ENCODE measurements around the gene DENND1B.
A peak's percentile ranks its signal among the peaks of the same experiment; 100 is the strongest.
"Not testable (repeated sequence)": the region's sequence is repeated elsewhere in the genome, so short reads cannot be mapped to it uniquely, and the experiment has no call there.

DENND1B gene

DNA sequence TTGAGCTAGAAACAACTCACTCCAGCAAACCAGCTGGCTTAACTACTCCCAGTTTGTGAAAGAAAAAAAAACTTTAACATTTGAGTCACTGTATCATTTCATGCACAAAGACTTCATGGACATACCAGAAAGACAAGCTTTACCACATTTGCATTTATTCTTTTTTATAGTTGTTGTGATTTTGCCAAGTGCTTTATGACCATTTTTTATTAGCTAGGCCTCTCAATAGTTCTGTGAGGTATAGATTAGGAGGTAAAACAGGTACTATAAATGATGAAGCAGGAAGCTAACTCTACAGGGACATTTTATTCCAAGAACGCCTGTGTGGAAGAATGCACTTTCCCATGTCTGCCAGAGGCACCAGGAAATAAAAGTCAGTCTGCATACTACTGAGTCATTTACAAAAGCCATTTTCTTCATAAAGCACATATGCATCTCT, 8.2 kb upstream of the DENND1B start:
- no peak for DNase-seq (ENCODE audit: low read depth)

DNA sequence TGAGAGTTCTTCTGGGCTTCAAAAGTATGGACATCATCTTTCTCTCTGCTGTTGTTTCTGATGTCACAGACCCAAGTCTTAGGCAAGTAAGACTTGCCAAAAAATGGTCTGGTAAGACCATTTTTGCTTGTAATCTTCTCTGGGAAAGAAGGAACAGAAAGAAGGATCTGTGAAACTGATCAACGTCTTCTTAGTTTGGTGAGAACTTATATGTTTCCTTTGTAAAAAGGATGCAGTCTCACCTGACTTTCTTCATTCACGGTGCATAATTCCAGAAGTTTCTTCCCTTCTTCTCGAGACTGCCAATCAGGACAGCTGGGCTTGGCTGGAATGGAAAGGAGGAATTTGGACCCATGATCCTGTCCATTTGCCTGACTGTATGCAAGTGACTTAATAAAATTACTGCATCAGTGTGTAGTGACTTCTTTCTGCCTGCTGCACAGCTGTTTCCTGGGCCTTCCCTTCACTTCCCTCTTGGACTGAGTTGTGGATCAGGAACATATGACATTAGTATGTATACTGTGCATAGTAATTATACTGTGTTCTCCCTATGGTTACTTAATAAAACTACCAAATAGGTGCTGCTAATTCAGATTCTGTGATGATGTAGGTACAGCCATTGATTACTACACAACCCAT, 7.6 kb upstream of the DENND1B start:
- DNase-seq (ENCODE audit: low read depth): no peak

DNA sequence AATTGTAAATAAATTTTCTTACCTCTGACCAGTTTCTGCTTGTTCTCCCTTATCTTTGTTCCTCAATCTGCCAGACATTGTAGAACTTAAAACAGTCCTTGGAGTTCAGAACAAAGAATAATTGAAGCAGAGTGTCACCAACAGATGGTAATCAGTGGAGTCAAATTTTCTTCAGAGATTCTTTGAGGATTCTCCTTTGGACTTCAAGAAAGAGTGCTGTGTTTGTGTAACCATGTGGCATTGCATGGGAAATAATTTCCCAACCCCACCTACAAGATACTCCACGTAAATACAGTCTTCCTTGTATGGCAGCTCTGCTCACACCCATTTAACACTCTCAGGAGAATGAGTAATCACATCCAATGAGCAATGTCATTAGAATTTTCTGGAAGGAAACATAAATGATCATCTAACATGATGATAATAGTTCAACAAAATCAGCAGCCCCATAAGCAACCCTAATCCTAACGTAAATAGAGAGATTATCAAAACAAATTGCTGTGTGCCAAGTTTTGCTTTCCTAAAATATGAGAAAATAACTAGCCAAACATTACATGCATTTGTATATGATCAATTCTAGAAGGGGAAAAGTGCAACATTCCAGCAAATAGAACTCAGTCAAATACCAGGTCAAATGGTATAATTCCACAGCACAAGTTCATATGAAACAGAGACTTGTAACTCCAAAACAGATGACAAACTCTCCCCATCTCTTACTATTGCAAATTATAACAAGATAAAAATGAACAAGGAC, 6.9 kb upstream of the DENND1B start:
- no peak for DNase-seq (ENCODE audit: low read depth)

DNA sequence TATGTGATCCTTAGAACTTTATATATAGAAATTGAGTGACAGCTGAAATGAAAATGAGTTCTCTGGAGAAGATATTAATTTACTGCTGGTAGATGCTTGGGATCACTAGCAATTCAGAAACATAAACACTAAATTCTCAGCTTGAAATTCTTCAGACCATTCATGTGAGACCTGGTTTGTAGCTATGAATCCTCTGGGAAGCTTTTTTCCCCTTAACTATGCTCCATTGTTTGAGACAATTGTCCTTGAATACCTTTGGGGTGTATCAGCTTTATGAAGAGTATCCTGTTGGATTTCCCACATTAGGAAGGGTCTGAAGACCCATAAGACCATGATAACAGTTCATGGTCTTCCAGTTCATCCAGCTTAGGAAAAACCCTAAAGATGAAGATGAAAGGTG, 4.6 kb upstream of the DENND1B start:
- no peak for DNase-seq (ENCODE audit: low read depth)

DNA sequence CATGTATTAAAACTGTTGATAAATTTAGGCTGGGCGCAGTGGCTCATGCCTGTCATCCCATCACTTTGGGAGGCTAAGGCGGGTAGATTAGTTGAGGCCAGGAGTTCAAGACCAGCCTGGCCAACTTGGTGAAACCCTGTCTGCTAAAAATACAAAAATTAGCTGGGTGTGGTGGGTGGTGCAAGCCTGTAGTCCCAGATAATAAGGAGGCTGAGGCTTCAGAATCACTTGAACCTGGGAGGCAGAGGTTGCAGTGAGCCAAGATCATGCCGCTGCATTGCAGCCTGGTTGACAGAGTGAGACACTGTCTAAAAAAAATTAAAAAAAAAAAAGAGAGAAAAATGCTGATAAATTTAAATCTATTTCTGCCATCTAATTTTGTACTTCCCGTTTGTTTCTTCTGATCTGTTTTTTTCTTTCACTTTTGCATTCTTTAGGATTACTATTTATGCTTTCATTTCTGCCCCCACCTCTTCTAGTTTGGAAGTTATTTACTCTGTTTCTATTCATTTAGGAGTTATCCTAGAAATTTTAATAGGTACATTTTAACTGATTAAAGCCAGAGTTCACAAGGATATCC, 3.2 kb upstream of the DENND1B start:
- no peak for DNase-seq (ENCODE audit: low read depth)

DNA sequence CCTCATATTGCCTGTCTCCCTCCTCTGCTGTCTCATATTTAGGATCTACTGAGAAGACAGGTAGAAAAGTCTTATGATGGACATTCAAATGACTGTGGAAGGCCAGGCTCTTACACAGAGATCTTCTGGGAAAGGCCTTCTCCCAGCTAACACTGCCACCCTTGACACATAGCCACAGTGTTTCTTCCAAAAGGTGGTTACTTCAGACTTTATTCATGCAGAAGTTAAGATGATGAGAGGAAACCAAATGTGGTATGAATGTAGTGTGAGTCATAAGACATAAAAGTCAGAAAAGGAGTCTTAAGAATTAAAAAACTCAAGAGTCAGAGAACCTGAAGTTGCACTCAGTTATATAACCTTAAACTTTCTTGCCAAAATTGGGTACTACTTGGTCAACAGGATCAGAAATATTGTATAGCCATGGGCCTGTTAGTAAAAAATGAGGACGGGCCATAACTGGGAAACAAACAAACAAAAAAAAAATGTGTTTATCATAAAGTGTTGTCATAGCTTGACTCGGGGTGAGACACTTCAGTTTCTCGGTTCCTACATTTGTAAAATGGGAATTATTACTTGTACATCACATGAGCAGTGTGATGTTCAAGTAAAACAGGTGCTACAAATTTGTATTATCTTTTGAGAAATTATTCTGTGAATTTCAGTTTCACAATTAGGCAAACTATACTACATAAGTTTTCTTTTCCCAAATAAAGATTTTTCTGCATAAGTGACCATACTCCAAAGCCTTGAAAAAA, 1.2 kb upstream of the DENND1B start:
- peak; percentile 48 for DNase-seq (ENCODE audit: low read depth)

DNA sequence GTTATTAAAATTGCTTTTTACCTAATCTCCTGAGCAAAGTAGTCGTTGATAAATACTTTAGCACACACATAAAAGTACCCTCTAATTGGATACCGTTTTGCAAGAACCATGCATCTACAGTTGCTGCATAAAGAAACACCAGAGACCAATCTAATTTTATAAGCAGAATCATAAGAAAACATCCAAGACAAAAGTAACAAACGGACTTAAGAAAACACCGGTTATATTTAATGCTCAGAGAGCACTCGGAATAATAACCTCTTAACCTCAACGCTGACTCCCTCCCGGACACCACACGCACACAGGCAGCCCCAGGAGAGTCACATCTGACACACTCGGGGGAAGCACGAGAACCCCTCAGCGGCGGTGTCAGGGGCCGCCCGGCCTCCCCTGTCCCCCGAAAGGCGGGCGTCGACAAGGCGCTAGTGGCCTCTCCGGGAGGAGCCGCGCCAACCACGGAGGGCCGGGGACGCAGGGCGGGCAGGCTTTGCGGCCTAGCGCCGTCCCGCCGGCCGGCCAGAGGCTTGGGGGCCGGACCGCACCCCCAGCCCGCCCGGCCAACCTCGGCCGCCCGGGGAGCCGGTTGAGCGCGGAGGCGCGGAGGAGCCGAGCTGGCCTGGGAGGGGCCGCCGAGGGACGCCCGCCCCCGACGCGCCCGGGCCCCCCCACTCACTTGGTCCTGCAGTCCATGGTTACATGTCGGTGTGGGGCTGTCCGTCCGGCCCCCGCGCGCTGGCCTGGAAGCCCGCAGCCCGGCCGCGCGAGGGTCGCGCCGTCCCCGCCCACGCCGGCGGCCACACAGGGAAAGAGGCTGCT, 606 bp downstream of the DENND1B start:
- peak; percentile 45 for DNase-seq (ENCODE audit: low read depth)

DNA sequence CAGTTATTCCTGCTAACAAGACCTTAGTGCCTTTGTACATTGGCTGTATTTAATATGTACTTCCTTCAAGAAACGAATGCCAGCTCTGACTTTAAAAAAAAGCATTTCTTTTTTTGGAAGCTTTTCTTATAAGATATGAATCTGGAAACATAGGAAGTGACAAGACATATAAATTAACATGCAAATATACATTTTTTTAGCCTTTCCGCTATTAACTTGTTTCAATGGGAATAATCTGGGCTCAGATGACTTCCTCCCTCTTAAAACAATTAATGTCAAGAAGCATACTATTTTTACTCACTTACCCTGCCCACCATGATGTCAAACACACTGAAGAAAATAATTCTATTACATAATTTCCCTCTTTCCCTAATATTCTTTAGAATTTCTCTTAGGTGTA, 1.4 kb downstream of the DENND1B start:
- no peak for DNase-seq (ENCODE audit: low read depth)

DNA sequence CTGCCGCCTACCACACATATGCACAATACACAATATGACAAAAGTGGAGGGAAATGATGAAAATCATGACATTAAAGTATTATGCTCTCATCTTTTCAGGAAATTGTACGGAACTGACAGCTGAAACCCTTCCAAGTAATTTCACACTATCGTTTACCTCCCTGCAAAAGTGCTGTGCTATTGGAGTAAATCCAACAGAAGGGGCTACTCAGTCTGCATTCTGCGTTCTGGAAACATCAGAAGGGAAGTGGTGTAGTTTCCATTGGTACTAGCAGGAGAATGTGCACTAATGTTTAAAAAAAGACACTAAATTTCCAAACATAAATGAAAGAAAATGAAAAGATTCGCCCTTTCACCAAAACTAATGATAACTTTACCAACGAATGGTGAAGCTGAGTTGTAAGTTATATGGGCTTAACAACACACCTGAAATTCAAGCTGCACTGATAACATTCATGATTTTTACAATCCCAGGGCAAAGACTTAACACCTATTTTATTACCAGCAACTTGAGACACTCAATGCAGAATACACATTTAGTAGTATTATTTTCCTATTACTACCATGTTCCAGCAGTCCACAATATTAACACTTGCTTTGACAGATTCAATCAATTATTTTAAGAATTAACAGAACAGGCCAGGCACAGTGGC, 3.2 kb downstream of the DENND1B start:
- no peak for DNase-seq (ENCODE audit: low read depth)

DNA sequence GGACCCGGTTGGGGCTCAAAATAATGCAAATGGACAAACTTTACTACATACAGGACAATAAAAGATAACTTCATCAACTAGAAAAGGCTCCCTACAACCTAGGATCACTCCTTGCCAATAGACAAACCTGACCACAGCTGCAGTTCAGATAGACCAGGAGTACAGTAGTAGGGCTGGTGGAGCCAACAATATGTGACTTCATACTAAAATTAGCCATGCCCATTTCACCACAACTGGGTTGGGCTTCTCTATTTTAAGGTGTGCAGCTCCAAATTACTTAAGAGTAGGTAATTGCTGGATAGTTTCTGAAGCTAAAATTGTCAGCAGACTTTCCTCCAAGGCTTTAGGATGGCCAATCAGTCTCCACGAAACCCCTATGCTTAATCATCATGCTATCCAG, 3.9 kb downstream of the DENND1B start:
- no peak for DNase-seq (ENCODE audit: low read depth)

DNA sequence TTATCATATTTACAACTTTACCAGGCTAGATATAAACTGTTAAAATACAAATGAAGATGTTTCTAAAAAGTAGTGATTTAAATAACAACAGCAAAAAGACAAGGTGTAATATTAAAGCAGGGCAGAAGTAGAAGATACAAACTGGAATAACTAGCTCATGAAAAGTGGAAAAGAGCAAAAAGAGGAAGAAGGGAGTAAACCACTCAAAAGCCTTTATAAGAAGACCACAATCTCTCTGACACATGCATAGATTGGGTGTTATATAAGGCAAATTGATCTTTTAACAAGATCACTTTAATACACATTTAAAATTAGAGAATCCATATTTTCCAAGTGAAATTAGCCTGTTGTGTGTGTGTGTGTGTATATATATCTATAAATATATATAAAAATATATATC, 5.0 kb downstream of the DENND1B start:
- DNase-seq (ENCODE audit: low read depth): no peak

DNA sequence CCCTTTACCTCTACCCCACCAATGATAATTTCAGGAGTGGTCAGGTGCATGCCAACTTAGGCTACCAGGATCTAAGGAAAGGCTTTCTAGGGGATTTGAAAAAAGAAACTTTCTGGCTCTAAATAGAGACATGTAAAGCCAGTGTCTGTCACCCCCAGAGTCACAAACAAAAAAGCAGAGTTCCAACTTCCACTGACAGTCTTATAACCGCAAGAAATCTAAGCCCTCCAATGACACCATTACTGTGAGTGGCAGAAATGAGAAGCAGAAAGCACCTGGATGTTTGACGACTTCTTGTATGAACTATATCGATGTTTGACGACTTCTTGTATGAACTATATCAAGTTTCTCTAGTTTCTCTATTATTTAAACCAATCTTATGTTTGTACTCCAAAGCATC, 6.0 kb downstream of the DENND1B start:
- DNase-seq (ENCODE audit: low read depth): no peak

DNA sequence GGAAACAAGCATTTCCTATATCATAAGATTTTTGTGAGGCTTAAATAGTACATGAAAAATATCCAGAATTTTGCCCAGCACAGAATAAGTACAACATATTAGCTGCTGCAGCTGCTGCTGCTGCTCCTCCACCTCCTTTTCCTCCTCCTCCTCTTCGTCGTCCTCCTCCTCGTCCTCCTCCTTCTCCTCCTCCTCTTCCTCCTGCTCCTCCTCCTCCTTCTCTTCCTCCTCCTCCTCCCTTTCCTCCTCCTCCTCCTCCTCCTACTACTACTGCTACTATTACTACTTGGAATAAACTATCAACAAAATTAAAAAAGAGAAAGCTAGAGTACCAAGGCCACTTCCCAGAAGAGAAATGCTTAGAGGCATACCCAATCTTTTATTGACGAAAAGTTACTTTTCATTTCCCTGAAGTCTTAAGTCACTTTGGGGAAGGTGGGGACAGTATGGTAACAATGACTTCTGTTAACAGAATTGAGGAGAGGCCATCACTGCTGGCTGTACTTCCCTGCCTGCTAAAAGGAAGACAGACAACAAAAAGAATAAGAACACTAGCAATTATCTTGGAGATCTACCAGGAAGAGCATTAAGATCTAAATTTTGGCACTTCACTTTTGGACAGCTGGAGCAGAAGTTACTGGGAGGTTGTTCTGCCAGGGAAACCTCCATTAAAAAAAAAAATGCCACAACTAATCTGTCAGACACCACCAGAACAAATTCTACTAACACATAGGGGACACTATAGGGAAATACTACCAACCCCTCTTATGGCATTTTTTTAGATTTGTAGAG, 7.1 kb downstream of the DENND1B start:
- no peak for DNase-seq (ENCODE audit: low read depth)

DNA sequence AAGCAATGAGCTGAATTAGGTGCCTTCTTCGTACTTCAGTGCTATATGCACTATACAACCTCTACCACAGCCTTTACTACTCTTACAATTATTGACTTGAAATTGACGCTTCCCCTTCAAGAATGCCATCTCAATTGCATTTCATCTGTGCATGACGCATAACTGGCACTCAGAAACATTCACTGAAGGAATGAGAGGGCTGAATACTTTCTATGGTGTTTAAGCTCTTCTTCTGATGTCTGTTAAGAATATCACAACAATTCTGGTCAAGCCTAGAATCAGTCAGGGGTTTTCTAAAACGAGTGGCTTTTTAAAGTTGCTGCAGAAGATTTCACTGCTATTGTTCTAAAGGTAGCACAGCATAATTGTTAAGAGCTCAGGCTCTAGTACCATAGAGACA, 11.5 kb downstream of the DENND1B start:
- DNase-seq (ENCODE audit: low read depth): no peak

DNA sequence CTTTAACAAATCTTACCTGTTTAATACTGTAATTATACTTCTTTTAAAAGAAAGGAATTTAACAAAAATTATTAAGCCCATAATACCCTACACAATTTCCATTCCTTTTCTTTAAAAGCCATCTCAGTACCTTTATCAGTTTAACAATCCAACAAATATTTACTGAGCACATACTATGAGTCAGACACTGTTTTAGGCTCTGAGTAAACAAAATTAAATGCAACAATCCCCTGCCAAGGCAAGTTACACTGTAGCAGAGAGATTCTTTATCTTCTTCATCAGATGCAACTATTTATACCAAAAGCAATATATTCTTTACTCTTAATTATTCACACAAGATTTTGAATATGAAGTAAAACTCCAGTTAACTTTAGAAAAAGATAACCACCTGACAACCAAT, 12.0 kb downstream of the DENND1B start:
- DNase-seq (ENCODE audit: low read depth): no peak

DNA sequence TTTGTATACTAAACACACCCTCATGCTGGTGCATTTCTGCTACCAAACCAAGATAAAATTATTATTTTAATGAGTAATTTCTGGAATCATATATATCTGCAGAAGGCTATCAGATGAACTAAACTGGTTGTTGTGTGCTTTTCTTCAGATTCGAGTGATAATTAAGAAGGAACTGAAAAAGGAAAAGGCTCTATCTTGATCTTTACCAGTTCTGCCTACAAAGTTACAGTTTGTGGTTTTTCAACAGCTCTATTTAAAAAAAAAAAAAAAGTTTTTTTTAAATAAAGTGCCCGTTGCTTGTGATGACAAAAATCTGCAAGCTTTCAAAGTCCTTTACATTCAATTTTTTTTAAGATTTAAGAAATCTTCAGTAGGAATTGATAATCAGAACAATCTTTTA, 13.6 kb downstream of the DENND1B start:
- no peak for DNase-seq (ENCODE audit: low read depth)

DNA sequence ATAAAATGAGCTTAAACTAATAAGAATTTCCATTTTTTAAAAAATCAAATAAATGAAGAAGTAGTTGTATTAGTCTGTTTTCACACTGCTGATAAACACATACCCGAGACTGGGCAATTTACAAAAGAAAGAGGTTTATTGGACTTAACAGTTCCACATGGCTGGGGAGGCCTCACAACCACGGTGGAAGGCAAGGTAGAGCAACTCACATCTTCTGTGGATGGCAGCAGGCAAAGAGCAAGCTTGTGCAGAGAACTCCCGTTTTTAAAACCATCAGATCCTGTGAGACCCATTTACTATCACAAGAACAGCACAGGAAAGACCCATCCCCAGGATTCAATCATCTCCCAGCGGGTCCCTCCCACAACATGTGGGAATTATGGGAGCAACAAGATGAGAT, 19.7 kb downstream of the DENND1B start:
- DNase-seq (ENCODE audit: low read depth): not testable (repeated sequence)

DNA sequence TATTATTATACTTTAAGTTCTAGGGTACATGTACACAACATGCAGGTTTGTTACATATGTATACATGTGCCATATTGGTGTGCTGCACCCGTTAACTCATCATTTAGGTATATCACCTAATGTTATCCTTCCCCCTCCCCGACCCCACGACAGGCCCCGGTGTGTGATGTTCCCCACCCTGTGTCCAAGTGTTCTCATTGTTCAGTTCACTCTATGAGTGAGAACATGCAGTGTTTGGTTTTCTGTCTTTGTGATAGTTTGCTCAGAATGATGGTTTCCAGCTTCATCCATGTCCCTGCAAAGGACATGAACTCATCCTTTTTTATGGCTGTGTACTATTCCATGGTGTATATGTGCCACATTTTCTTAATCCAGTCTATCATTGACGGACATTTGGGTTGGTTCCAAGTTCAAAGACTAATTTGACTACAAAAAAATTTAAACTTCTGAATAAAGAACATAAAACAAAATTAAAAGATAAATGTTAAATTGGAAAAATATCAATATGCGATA, 22.6 kb downstream of the DENND1B start:
- not testable (repeated sequence) for DNase-seq (ENCODE audit: low read depth)

DNA sequence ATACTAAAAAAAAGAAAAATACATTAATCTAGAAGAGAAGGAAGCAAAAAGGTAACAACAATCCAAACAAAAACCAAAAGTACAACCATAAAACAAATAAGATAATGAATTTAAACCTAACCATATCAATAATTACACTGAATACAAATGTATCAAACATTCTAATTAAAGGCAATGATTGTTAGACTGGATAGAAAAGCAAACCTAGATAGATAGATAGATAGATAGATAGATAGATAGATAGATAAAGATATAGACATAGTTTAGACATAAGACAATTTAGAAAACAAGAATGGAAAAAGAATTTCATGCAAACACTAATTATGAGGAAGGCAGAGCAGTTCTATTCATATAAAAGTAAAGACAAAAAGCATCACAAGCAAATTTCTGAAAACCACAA, 24.9 kb downstream of the DENND1B start:
- no peak for DNase-seq (ENCODE audit: low read depth)

DNA sequence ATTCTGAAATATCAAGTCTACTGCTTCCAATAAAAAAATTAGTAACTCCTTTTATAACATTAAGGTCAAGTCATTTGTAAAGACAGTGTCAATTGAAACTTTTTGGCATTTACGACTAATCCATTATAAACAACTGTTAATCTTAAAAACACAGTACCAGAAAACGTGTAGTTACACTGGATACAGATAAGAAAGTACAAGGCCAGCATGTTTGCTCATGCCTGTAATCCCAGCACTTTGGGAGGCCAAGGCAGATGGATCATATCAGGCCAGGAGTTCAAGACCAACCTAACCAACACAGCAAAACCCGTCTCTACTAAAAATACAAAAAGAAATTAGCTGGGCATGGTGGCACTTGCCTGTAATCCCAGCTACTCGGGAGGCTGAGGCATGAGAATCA, 29.4 kb downstream of the DENND1B start:
- DNase-seq (ENCODE audit: low read depth): no peak

All from fibroblast of gingiva (primary cell).